Small intestine (tissue), 7 donors: ENCODE measurements around the gene COPB2. TPM values are rescaled to one million over a fixed set of nuclear protein-coding genes. Genes with fewer than 3 reads are reported as not detected.

ENCODE experiments used
- DNase-seq, 2 donors: peaks; one replicate each; pipeline versions ENCODE4 v3.0.0 to v3.0.0-alpha.2; 2013
- FAIRE-seq: peaks from 2 replicates; lab custom pipeline; 2012; peaks lifted over from hg19 to GRCh38; lab: Jason Lieb, UNC
- H3K27ac ChIP-seq, 3 donors: one replicate each; pipeline ENCODE4 v1.5.1; 2013; ENCODE audit warnings: low read length in 2 of 3, mild to moderate bottlenecking in 2 of 3, control low read depth in 1 of 3, inconsistent platforms in 1 of 3, low read depth in 1 of 3, moderate library complexity in 1 of 3
- H3K27me3 ChIP-seq, 3 donors: one replicate each; pipeline ENCODE4 v1.6.1; 2013; ENCODE audit warnings: low read length in 3 of 3, inconsistent platforms in 1 of 3; ENCODE audit not compliant: control insufficient read depth in 3 of 3, insufficient read depth in 3 of 3
- H3K36me3 ChIP-seq, 3 donors: one replicate each; pipeline ENCODE4 v1.6.1; 2013; ENCODE audit warnings: low read length in 3 of 3, inconsistent platforms in 1 of 3, low read depth in 1 of 3, mild to moderate bottlenecking in 1 of 3, moderate library complexity in 1 of 3; ENCODE audit not compliant: control insufficient read depth in 3 of 3, insufficient read depth in 2 of 3
- H3K4me1 ChIP-seq, 3 donors: one replicate each; pipeline ENCODE4 v1.6.1; 2013; ENCODE audit warnings: low read length in 2 of 3, inconsistent platforms in 1 of 3, low read depth in 1 of 3, mild to moderate bottlenecking in 1 of 3, moderate library complexity in 1 of 3; ENCODE audit not compliant: control insufficient read depth in 3 of 3, insufficient read depth in 2 of 3
- H3K4me3 ChIP-seq, 3 donors: one replicate each; pipeline ENCODE4 v1.5.1; 2013; ENCODE audit warnings: low read length in 3 of 3, control low read depth in 1 of 3, inconsistent platforms in 1 of 3, low read depth in 1 of 3, mild to moderate bottlenecking in 1 of 3, moderate library complexity in 1 of 3
- H3K9me3 ChIP-seq, 2 donors: one replicate each; pipeline ENCODE4 v1.6.1; 2013; ENCODE audit warnings: low read depth in 1 of 2, low read length in 1 of 2; ENCODE audit not compliant: control insufficient read depth in 2 of 2, insufficient read depth in 1 of 2
- WGBS, 3 donors: extraction: QIAGEN DNeasy Blood & Tissue Kit; methylation state at CpG; one replicate each; pipeline ENCODE4 v1.1.7; 2013; 5-methylcytosine and 5-hydroxymethylcytosine counted together
- polyA plus RNA-seq, 4 donors: library from polyadenylated mRNA; stranded (reverse) in 3 of 4; unstranded in 1 of 4; fragments of 200-250 nt in 3 of 4; fragments of 120-200 nt in 1 of 4; gene quantifications; one replicate each; pipeline versions ENCODE4 v1.2.1 to v1.2.3, GENCODE V29; 2013
- donor health status: healthy with polysubstance abuse.
- donor health status: control.
- donor health status: control.
- donor health status: Bipolar disorder and iron deficiency.
- donor health status: healthy.

The COPB2 gene
- polyA plus RNA-seq, 4 donors = 53.5 to 128 (median 67.5) TPM

DNA sequence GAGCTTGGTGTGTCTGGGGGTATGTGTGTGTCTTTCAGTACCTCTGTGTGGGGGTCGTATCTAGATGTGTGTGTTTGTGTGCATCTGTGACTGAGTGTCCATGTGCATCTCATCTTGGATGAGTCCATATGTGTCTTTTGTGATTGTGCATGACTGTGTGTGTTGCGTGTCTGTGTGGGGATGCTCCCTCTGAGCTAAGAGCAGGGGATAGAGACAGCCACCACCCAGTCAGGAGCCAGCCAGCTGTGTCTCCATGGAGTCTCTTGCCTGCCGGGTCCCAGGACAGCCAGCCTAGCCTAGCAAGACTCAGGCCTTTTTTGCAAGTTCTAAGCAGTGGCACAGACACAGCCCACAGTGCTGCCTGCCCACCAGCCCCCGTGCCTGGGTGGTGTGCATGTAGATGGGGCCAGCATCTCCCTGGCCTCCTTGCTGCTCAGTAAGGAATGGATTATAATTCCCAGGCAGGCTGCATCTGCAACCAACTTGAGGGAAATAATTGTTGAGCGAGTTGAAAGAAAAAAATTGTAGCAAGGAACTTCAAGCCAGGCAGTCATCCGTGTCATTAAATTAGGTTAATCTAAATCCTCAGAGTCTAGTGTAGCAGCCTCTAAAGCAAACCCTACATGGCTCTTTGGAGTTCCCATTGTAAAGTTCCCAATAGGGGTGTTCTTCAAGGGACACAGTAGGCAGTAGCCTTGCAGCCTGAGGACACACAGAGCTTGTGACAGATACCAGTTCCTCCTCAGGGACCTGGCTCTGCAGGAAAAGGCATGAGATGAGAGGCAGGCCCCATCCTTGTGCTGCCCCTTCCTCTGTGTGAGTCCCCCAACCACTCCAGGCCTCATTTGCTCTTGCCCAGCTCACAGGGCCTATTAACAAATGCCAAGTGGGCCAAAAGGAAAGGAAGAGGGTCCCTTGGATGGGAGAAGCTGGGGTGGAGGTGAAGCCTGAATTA, 81.6 kb downstream of the COPB2 start:
- WGBS, 3 donors = 89 to 94% (median 89%) methylated on average over 6 of the region's 6 CpGs
- no peak for DNase-seq
- Histone ChIP-seq H3K27me3 (no peaks in the 10 kb centered on the region), H3K36me3 (no peaks in the 10 kb centered on the region), H3K27ac (no peak overlapping the region), H3K4me3 (no peak overlapping the region), H3K4me1 (no peaks in the 10 kb centered on the region), H3K9me3 (no peaks in the 10 kb centered on the region)
- no peak for FAIRE-seq

Other genes with a start within 250 kb of the COPB2 start
- gene MRPS22, start 45.6 kb downstream of the COPB2 start, polyA plus RNA-seq = 10 to 100 TPM; 61.1 to 75.9 (median 65.6) TPM
- gene RBP2, start 86.9 kb upstream of the COPB2 start, polyA plus RNA-seq = over 10,000 TPM in 1 of 4 donors, 1,000 to 10,000 TPM in 3; 1,530 to 12,637 (median 3,776) TPM
- gene RBP1, start 150.1 kb upstream of the COPB2 start, polyA plus RNA-seq = 10 to 100 TPM; 28.9 to 76.2 (median 41.2) TPM